Fibroblast of skin of left quadriceps (primary cell): ENCODE data around the gene ZNF74.
"Not testable (repeated sequence)": the region's sequence is repeated elsewhere in the genome, so short reads cannot be mapped to it uniquely, and the experiment has no call there.

ENCODE experiments used
- DNase-seq, 2 experiments: peaks; one replicate each; pipeline ENCODE4 v3.0.0-alpha.2; 2013; ENCODE audit warnings: low read depth in 2 of 2

Gene ZNF74

GRCh38 chr22:20376281-20376680, 17.7 kb upstream of the ZNF74 start:
- not testable (repeated sequence) for DNase-seq

- DNase-seq: not testable (repeated sequence)
Observed at GRCh38 chr22:20376983-20377382, 17.0 kb upstream of the ZNF74 start.

- no peak for DNase-seq
Observed at GRCh38 chr22:20378110-20378509, 15.8 kb upstream of the ZNF74 start.

- DNase-seq: not testable (repeated sequence)
Observed at GRCh38 chr22:20378684-20379083, 15.3 kb upstream of the ZNF74 start.

- no peak for DNase-seq
Observed at GRCh38 chr22:20380486-20380885, 13.5 kb upstream of the ZNF74 start.

- no peak for DNase-seq
Observed at GRCh38 chr22:20383538-20383937, 10.4 kb upstream of the ZNF74 start.

- DNase-seq: no peak
Observed at GRCh38 chr22:20384171-20384570, 9.8 kb upstream of the ZNF74 start.

GRCh38 chr22:20384865-20385264, 9.1 kb upstream of the ZNF74 start:
- DNase-seq: no peak

GRCh38 chr22:20386336-20386735, 7.6 kb upstream of the ZNF74 start:
- no peak for DNase-seq

GRCh38 chr22:20386972-20387371, 7.0 kb upstream of the ZNF74 start:
- DNase-seq: no peak

- DNase-seq: no peak
Observed at GRCh38 chr22:20388200-20388599, 5.8 kb upstream of the ZNF74 start.

- no peak for DNase-seq
Observed at GRCh38 chr22:20389288-20389687, 4.7 kb upstream of the ZNF74 start.

GRCh38 chr22:20390394-20390907, 3.5 kb upstream of the ZNF74 start:
- DNase-seq: no peak

- DNase-seq: no peak
Observed at GRCh38 chr22:20391222-20391621, 2.7 kb upstream of the ZNF74 start.

- DNase-seq: not testable (repeated sequence)
Observed at GRCh38 chr22:20392365-20392881, 1.5 kb upstream of the ZNF74 start.

- no peak for DNase-seq
Observed at GRCh38 chr22:20392983-20393704, 807 bp upstream of the ZNF74 start.

GRCh38 chr22:20395181-20395906, 1.4 kb downstream of the ZNF74 start:
- no peak for DNase-seq

GRCh38 chr22:20395907-20396287, 1.9 kb downstream of the ZNF74 start:
- DNase-seq: no peak

GRCh38 chr22:20396639-20397038, 2.7 kb downstream of the ZNF74 start:
- DNase-seq: peak; percentile 56 to 57

- no peak for DNase-seq
Observed at GRCh38 chr22:20397498-20397897, 3.5 kb downstream of the ZNF74 start.

GRCh38 chr22:20398420-20398819, 4.5 kb downstream of the ZNF74 start:
- no peak for DNase-seq

- DNase-seq: no peak
Observed at GRCh38 chr22:20399866-20400605, 6.1 kb downstream of the ZNF74 start.
